Suprapubic skin (tissue), 4 donors: ENCODE measurements around the gene GALK2.

ENCODE experiments used
- EP300 ChIP-seq: sonication (generic); formaldehyde crosslinking; IDR thresholded peaks from one replicate; pipeline ENCODE4 v1.6.1; 2017; ENCODE audit warnings: antibody characterized with exemption
- POLR2AphosphoS5 ChIP-seq, 3 donors: sonication (generic); formaldehyde crosslinking; IDR thresholded peaks; one replicate each; pipeline ENCODE4 v1.6.1; 2017; ENCODE audit warnings: antibody characterized with exemption in 3 of 3
- TF ChIP-seq, protein P1 (sequence below), 2 donors: fragments of 200-600 bp in 1 of 2; fragments of 450-650 bp in 1 of 2; sonication (generic) in 1 of 2; IDR thresholded peaks; one replicate each; pipeline ENCODE4 v1.5.1; 2016 to 2019; ENCODE audit warnings: antibody characterized with exemption in 2 of 2, mild to moderate bottlenecking in 1 of 2, moderate library complexity in 1 of 2

DNA sequence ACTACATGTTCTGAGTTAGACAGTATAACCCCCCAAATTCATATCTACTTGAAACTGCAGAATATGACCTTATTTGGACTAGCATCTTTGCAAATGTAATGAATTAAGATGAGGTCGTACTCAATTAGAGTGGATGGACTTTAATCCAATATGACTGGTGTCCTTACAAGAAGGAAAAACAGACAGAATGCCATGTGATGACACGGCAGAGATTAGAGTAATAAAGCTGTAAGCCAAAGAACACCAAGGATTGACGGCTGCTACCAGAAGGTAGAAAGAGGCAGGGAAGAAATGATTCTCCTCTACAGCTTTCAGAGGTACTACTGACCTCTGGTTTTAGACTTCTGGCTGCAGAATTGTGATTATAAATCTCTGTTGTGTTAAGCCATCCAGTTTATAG lies 30.3 kb downstream of the GALK2 start:
- TF ChIP-seq, protein P1, sequence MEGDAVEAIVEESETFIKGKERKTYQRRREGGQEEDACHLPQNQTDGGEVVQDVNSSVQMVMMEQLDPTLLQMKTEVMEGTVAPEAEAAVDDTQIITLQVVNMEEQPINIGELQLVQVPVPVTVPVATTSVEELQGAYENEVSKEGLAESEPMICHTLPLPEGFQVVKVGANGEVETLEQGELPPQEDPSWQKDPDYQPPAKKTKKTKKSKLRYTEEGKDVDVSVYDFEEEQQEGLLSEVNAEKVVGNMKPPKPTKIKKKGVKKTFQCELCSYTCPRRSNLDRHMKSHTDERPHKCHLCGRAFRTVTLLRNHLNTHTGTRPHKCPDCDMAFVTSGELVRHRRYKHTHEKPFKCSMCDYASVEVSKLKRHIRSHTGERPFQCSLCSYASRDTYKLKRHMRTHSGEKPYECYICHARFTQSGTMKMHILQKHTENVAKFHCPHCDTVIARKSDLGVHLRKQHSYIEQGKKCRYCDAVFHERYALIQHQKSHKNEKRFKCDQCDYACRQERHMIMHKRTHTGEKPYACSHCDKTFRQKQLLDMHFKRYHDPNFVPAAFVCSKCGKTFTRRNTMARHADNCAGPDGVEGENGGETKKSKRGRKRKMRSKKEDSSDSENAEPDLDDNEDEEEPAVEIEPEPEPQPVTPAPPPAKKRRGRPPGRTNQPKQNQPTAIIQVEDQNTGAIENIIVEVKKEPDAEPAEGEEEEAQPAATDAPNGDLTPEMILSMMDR (IDR thresholded peaks at IDR 0.05): no peak
- TF ChIP-seq EP300: no peak
- no peak for TF ChIP-seq POLR2AphosphoS5 (IDR thresholded peaks at IDR 0.05)
